HuH-7 (cell line): ENCODE measurements around the gene BTF3.
"Not testable (repeated sequence)": the region's sequence is repeated elsewhere in the genome, so short reads cannot be mapped to it uniquely, and the experiment has no call there.

ENCODE experiments used
- DNase-seq: peaks from one replicate; pipeline ENCODE4 v3.0.0; 2011; ENCODE audit warnings: low spot score

BTF3 gene

GRCh38 chr5:73486119-73486899 is 11.9 kb upstream of the BTF3 start:
- DNase-seq: no peak

- not testable (repeated sequence) for DNase-seq
Observed at GRCh38 chr5:73487257-73487656, 11.0 kb upstream of the BTF3 start.

- no peak for DNase-seq
Observed at GRCh38 chr5:73487815-73488214, 10.4 kb upstream of the BTF3 start.

- DNase-seq: no peak
Observed at GRCh38 chr5:73488806-73489205, 9.4 kb upstream of the BTF3 start.

- no peak for DNase-seq
Observed at GRCh38 chr5:73490088-73490487, 8.2 kb upstream of the BTF3 start.

GRCh38 chr5:73491155-73491554 is 7.1 kb upstream of the BTF3 start:
- DNase-seq: no peak

GRCh38 chr5:73493421-73493820 is 4.8 kb upstream of the BTF3 start:
- DNase-seq: no peak

GRCh38 chr5:73494721-73495120 is 3.5 kb upstream of the BTF3 start:
- no peak for DNase-seq

GRCh38 chr5:73495772-73496335 is 2.4 kb upstream of the BTF3 start:
- no peak for DNase-seq

- DNase-seq: peak; percentile 61
Observed at GRCh38 chr5:73496984-73497457, 1.2 kb upstream of the BTF3 start.

- DNase-seq: no peak
Observed at GRCh38 chr5:73497497-73498056, 665 bp upstream of the BTF3 start.

- DNase-seq: no peak
Observed at GRCh38 chr5:73499187-73499586, 945 bp downstream of the BTF3 start.

GRCh38 chr5:73499756-73500155 is 1.5 kb downstream of the BTF3 start:
- DNase-seq: no peak

GRCh38 chr5:73501406-73501805 is 3.2 kb downstream of the BTF3 start:
- no peak for DNase-seq

- no peak for DNase-seq
Observed at GRCh38 chr5:73506459-73506955, 8.3 kb downstream of the BTF3 start.

- DNase-seq: no peak
Observed at GRCh38 chr5:73507062-73507461, 8.8 kb downstream of the BTF3 start.

GRCh38 chr5:73508521-73508920 is 10.3 kb downstream of the BTF3 start:
- not testable (repeated sequence) for DNase-seq

- no peak for DNase-seq
Observed at GRCh38 chr5:73513996-73514395, 15.8 kb downstream of the BTF3 start.

- DNase-seq: no peak
Observed at GRCh38 chr5:73514418-73514817, 16.2 kb downstream of the BTF3 start.

GRCh38 chr5:73515232-73515631 is 17.0 kb downstream of the BTF3 start:
- no peak for DNase-seq

GRCh38 chr5:73519531-73520283 is 21.5 kb downstream of the BTF3 start:
- peak; percentile 77 for DNase-seq

GRCh38 chr5:73522989-73523388 is 24.7 kb downstream of the BTF3 start:
- DNase-seq: no peak

- DNase-seq: no peak
Observed at GRCh38 chr5:73523861-73524260, 25.6 kb downstream of the BTF3 start.
